Cardiac muscle cell (in vitro differentiated cells and primary cell): ENCODE measurements around the gene PIP4K2A. TPM values are rescaled to one million over a fixed set of nuclear protein-coding genes. Genes with fewer than 3 reads are reported as not detected.
A peak's percentile ranks its signal among the peaks of the same experiment; 100 is the strongest.

Experiments used
- DNase-seq, 2 donors: peaks; one replicate each; pipeline versions ENCODE4 v3.0.0 to v3.0.0-alpha.2; 2010 to 2017; ENCODE audit warnings: low read depth in 1 of 2, low spot score in 1 of 2
- H3K27ac ChIP-seq: fragments of 200-600 bp; sonication (generic); 2 replicates; pipeline ENCODE4 v1.5.1; 2016
- H3K27me3 ChIP-seq: fragments of 200-600 bp; sonication (generic); 2 replicates; pipeline ENCODE4 v1.6.0; 2016; ENCODE audit warnings: control low read depth
- H3K36me3 ChIP-seq: fragments of 200-600 bp; sonication (generic); 2 replicates; pipeline ENCODE4 v1.5.1; 2016; ENCODE audit warnings: control low read depth
- H3K4me1 ChIP-seq: fragments of 200-600 bp; sonication (generic); 2 replicates; pipeline ENCODE4 v1.8.1; 2017; ENCODE audit warnings: low read depth, mild to moderate bottlenecking, mixed run types
- H3K4me3 ChIP-seq: fragments of 200-600 bp; sonication (generic); 2 replicates; pipeline ENCODE4 v1.5.1; 2016; ENCODE audit warnings: mild to moderate bottlenecking
- H3K9me3 ChIP-seq: fragments of 200-600 bp; sonication (generic); 2 replicates; pipeline ENCODE4 v1.5.1; 2017; ENCODE audit warnings: low read depth, mild to moderate bottlenecking, control low read depth
- polyA plus RNA-seq: library from polyadenylated mRNA; unstranded; fragments of >200 nt; fragmentation: Nextera tagmentation; extraction: Ambion mirVana; gene quantifications from 2 replicates; pipeline ENCODE4 v1.2.1, GENCODE V29; 2016
- total RNA-seq: library from RNA; depleted of rRNA; stranded (reverse); fragments of >200 nt; gene quantifications from 2 replicates; pipeline ENCODE4 v1.2.3, GENCODE V29; 2016
- TF ChIP-seq, protein P1 (sequence below): IDR thresholded peaks from 2 replicates; pipeline ENCODE4 v1.5.1; 2012; ENCODE audit warnings: low read depth, mild to moderate bottlenecking, low read length

Gene PIP4K2A
- total and polyA plus RNA-seq, 2 experiments from 2014 or later, result 12.1 to 23.9 TPM

DNA sequence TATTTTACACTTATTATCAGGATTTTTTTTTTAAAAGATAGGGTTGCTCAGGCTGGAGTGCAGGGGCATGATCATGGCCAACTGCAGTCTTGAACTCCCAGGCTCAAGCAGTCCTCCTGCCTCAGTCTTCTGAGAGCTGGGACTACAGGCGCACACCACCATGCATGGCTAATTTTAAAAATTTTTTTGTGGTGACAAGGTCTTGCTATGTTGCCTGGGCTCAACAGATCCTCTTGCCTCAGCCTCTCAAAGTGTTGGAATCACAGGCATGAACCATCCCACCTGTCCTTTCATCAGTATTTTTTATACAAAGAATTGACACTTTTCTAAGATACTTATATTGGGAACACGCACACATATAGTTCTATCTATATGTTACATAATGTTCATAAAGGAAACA, 99.3 kb downstream of the PIP4K2A start:
- Histone ChIP-seq H3K9me3 (no peaks in the 10 kb centered on the region), H3K27ac (peak overlapping the region; percentile 92), H3K4me1 (peaks cover 53% of the 10 kb centered on the region), H3K36me3 (no peaks in the 10 kb centered on the region), H3K4me3 (no peak overlapping the region), H3K27me3 (no peaks in the 10 kb centered on the region)
- TF ChIP-seq, protein P1, sequence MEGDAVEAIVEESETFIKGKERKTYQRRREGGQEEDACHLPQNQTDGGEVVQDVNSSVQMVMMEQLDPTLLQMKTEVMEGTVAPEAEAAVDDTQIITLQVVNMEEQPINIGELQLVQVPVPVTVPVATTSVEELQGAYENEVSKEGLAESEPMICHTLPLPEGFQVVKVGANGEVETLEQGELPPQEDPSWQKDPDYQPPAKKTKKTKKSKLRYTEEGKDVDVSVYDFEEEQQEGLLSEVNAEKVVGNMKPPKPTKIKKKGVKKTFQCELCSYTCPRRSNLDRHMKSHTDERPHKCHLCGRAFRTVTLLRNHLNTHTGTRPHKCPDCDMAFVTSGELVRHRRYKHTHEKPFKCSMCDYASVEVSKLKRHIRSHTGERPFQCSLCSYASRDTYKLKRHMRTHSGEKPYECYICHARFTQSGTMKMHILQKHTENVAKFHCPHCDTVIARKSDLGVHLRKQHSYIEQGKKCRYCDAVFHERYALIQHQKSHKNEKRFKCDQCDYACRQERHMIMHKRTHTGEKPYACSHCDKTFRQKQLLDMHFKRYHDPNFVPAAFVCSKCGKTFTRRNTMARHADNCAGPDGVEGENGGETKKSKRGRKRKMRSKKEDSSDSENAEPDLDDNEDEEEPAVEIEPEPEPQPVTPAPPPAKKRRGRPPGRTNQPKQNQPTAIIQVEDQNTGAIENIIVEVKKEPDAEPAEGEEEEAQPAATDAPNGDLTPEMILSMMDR, result no peak
- DNase-seq, result no peak

DNA sequence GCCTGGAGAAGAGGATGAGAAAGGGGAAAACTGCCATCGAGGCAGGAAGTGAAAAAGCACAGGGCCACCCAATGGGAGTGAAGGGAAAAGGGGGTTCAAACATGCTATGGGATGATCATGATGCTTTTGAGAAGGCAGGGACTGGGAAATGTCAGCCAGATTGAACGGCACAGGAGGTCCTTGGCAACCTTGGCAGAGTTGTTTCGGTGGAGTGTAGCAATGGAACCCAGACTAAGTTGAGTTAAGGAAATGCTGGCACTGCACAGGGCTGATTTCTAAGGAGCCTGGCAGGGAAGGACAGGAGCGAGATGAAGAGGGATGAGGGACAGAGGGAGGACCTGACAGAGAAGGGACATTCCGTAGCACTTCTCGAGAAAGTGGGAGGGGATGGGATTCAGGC, 101.4 kb downstream of the PIP4K2A start:
- H3K4me3 ChIP-seq, result no peak overlapping the region
- H3K27me3 ChIP-seq, result no peaks in the 10 kb centered on the region
- DNase-seq, result no peak
- no peaks in the 10 kb centered on the region for H3K9me3 ChIP-seq
- H3K27ac ChIP-seq, result no peak overlapping the region
- no peaks in the 10 kb centered on the region for H3K36me3 ChIP-seq
- peaks cover 40% of the 10 kb centered on the region for H3K4me1 ChIP-seq
- TF ChIP-seq, protein P1, result no peak

DNA sequence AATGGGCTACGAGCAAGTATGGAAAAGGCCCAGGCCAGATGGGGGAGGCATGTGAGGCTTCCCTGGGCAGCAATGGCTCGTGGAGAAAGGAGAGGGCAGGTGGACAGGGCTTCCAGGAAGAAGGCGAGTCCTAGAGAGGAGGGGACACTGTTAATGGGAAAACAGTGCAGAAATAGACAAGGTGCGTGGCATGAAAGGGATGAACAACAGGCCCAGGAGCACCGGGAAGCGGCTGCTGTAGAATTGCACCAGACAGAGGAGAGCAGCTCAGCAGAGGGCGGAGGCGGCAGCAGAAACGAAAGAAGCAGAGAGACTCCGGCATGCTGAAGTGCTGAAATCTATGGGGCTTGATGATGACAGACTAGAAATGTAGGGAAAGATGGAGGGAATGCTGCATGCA, 102.1 kb downstream of the PIP4K2A start:
- Histone ChIP-seq H3K4me3 (no peak overlapping the region), H3K9me3 (no peaks in the 10 kb centered on the region), H3K4me1 (peaks cover 39% of the 10 kb centered on the region), H3K36me3 (no peaks in the 10 kb centered on the region), H3K27ac (no peak overlapping the region), H3K27me3 (no peaks in the 10 kb centered on the region)
- no peak for DNase-seq
- TF ChIP-seq, protein P1, result no peak

DNA sequence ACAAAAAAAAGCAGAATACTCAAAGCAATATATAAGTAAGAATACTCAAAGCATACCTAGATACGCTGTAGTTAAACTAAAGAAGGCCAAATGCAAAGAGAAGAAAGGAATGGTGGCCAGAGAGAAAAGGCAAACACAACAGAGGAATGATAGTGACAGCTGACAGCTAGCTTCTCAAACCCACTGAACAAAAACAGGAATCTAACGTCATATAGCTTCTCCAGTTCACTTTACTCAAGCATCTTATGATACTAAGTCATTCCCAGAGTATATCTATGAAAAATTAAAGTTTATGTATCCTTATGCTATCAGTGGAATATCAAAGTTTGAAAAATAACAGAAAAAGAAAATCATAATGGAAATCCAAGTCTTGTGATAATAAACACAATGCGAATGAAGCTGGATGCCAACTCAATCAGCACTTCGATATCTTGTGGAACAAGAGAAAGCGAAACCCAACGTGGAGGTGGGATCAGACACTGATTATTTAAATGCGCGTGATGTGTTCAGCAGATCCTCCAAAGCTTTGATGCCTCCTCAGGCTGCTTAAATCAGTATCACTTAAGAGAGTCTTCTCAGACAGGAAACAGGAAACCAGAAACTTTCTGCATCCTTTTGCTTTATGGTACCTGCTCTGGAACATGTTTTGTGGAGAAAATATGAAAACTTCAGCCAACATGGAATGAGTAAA, 102.8 kb downstream of the PIP4K2A start:
- DNase-seq, result no peak
- no peaks in the 10 kb centered on the region for H3K27me3 ChIP-seq
- no peak overlapping the region for H3K4me3 ChIP-seq
- no peaks in the 10 kb centered on the region for H3K9me3 ChIP-seq
- H3K36me3 ChIP-seq, result no peaks in the 10 kb centered on the region
- peaks cover 35% of the 10 kb centered on the region for H3K4me1 ChIP-seq
- H3K27ac ChIP-seq, result no peak overlapping the region
- TF ChIP-seq, protein P1, result no peak

DNA sequence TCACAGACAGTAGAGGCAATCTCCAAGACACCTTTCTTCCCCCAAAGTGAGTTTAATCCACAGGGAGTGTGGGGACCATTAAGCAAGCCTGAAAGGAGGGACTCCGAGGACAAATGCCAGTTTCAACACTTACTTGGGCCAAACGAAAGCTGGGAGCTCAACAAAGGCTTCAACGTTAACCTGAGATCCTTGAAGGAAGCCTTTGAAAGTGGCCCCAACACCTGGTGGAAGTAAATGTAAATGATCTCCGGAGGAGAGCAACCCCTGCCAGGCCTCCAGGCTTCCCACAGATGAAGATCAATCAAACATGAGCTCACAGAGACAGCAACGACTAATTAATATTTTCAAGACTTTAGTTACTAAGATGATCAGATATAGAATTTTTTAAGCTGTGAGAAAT, 103.8 kb downstream of the PIP4K2A start:
- no peak for DNase-seq
- no peak overlapping the region for H3K4me3 ChIP-seq
- peaks cover 26% of the 10 kb centered on the region for H3K4me1 ChIP-seq
- no peak overlapping the region for H3K27ac ChIP-seq
- no peaks in the 10 kb centered on the region for H3K9me3 ChIP-seq
- H3K27me3 ChIP-seq, result no peaks in the 10 kb centered on the region
- TF ChIP-seq, protein P1, result no peak
- no peaks in the 10 kb centered on the region for H3K36me3 ChIP-seq
